ENCODE data around the gene TMED1. TPM values are rescaled to one million over a fixed set of nuclear protein-coding genes. Genes with fewer than 3 reads are reported as not detected.

Gene TMED1
- total RNA-seq, 1 experiment from 2014 or later, result 30.3 TPM

DNA sequence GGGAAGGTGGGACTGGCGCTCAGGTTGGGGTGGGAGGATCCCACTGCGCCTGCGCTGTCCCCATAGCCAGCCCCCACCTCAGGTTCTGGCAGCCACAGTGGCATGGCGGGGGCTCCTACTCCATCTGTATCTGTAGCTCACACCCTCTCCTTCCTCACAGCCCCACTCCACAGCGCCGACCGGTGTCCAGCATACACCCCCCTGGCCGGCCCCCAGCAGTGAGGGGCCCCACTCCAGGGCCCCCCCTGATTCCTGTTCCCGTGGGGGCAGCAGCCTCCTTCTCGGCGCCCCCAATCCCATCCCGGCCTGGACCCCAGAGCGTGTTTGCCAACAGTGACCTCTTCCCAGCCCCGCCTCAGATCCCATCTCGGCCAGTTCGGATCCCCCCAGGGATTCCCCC lies 6.0 kb downstream of the TMED1 start:
- ChIA-PET CTCF (interaction anchor here (0.6 to 1.0 kb wide), 2 partner anchors 10 to 45 kb away, joined by 3 to 5 read pairs; no protein-coding TSS in a partner anchor), POLR2A (no interaction called here)
- no peaks in the 10 kb centered on the region for H3K9me3 ChIP-seq (ENCODE audit: control insufficient read depth, insufficient read depth, low read depth, low read length)
- no peak for TF ChIP-seq SIN3A (IDR thresholded peaks at IDR 0.05; ENCODE audit: borderline replicate concordance, insufficient read depth, low read depth, low read length)
- TF ChIP-seq CTCF (IDR thresholded peaks at IDR 0.05), result no peak
- no peak for TF ChIP-seq TCF7L2 (IDR thresholded peaks at IDR 0.05; ENCODE audit: low read depth, low read length)
- no peak for TF ChIP-seq REST (IDR thresholded peaks at IDR 0.05; ENCODE audit: insufficient read depth in 1 of 2, low read depth in 2 of 2, low read length in 1 of 2)
- TF ChIP-seq POLR2AphosphoS5 (IDR thresholded peaks at IDR 0.05; ENCODE audit: low read depth, low read length), result no peak
- DNase-seq (ENCODE audit: low read depth, low spot score), result no peak
- intact Hi-C loops (cut with micrococcal nuclease; ENCODE audit: unreplicated experiment), result no loop called here
- no peak; the same call in 1 of the 2 replicates for ATAC-seq
- in situ Hi-C loops (cut with HindIII; ENCODE audit: low pct_unique_long_range_greater_than_20kb, low sequenced_read_pairs), result no loop called here
- H3K36me3 ChIP-seq (ENCODE audit: control insufficient read depth, insufficient read depth, low read length), result no peaks in the 10 kb centered on the region
- H3K4me3 ChIP-seq (ENCODE audit: low read depth in 2 of 2, low read length in 2 of 2), result no peak overlapping the region
- H3K27me3 ChIP-seq (ENCODE audit: control insufficient read depth, insufficient read depth, low read length), result no peaks in the 10 kb centered on the region
- no TSS peak for BruUV-seq (replicated peaks)
- no peak overlapping the region for H3K27ac ChIP-seq (ENCODE audit: low read length)
- H3K4me1 ChIP-seq (ENCODE audit: control insufficient read depth, insufficient read depth, low read length), result no peaks in the 10 kb centered on the region

- ChIA-PET POLR2A (no interaction called here), CTCF (interaction anchor here (0.6 to 1.0 kb wide), 3 partner anchors 9 to 110 kb away, joined by 3 to 5 read pairs (median 3); no protein-coding TSS in a partner anchor)
- H3K9me3 ChIP-seq (ENCODE audit: control insufficient read depth, insufficient read depth, low read depth, low read length), result no peaks in the 10 kb centered on the region
- no TSS peak for BruUV-seq (replicated peaks)
- H3K27ac ChIP-seq (ENCODE audit: low read length), result no peak overlapping the region
- peak; percentile 46 for ATAC-seq
- intact Hi-C loops (cut with micrococcal nuclease; ENCODE audit: unreplicated experiment), result no loop called here
- DNase-seq (ENCODE audit: low read depth, low spot score), result no peak
- in situ Hi-C loops (cut with HindIII; ENCODE audit: low pct_unique_long_range_greater_than_20kb, low sequenced_read_pairs), result no loop called here
- H3K4me1 ChIP-seq (ENCODE audit: control insufficient read depth, insufficient read depth, low read length), result no peaks in the 10 kb centered on the region
- H3K36me3 ChIP-seq (ENCODE audit: control insufficient read depth, insufficient read depth, low read length), result no peaks in the 10 kb centered on the region
- TF ChIP-seq REST (IDR thresholded peaks at IDR 0.05; ENCODE audit: insufficient read depth in 1 of 2, low read depth in 2 of 2, low read length in 1 of 2) (no peak), POLR2AphosphoS5 (IDR thresholded peaks at IDR 0.05; ENCODE audit: low read depth, low read length) (0 out of 2 replicates have a peak, but pooled peaks have one; percentile 7), CTCF (IDR thresholded peaks at IDR 0.05) (peak; percentile 47; the same call in 1 of the 2 replicates), SIN3A (IDR thresholded peaks at IDR 0.05; ENCODE audit: borderline replicate concordance, insufficient read depth, low read depth, low read length) (no peak), TCF7L2 (IDR thresholded peaks at IDR 0.05; ENCODE audit: low read depth, low read length) (no peak)
- H3K27me3 ChIP-seq (ENCODE audit: control insufficient read depth, insufficient read depth, low read length), result no peaks in the 10 kb centered on the region
- H3K4me3 ChIP-seq (ENCODE audit: low read depth in 2 of 2, low read length in 2 of 2), result no peak overlapping the region
Observed at GRCh38 chr19:10828981-10829821, 6.8 kb downstream of the TMED1 start.
